Stimulated activated CD4-positive, alpha-beta T cell treated with anti-CD3 and anti-CD28 coated beads, Interleukin-1b, Interleukin-23, amount 100 ng/mL, for 48 hours (primary cell): ENCODE results near the gene ATXN1.

Experiments used
- DNase-seq: peaks from one replicate; pipeline ENCODE4 v3.0.0-alpha.2; 2020

Gene ATXN1

GRCh38 chr6:16321826-16322225 lies 439.4 kb downstream of the ATXN1 start:
- no peak for DNase-seq

- DNase-seq = no peak
Observed at GRCh38 chr6:16321341-16321710, 439.9 kb downstream of the ATXN1 start.

DNA sequence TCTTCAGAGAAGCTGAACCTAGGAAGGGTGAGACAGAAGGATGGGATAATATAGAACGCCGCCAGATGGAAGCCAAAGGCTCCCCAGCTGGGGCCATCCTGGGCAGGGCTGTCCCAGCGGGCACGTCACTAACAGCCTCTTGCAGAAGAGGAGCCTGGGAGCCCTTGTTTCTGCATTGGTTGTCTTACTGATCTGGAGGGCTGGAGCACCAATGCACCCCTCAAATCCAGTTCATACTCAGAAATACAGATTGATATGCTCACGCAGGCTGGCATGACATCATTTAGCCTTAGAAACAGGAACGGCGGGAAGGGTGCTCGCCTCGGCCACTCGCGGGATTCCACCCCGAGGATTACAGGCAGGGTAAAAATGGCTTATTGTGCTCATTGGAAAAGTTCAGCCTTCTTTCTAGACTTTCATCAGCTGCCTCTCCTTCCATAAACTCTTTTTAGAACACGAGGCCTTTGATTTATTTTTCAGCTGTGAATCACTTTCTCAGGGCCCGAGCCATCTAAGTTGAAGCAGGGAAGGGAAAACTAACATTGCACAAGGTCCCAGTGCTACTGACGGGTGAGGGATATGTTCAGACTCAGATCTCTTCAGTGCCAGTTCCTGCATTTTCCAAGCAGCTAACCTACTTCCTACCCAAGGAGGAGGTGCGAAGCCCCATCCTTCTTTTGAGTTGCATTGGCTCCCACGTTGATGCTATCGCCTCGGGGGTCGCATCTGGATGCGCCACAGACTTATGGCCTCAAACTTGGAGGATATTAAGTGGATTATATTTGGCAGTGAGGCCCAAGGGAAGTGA lies 440.5 kb downstream of the ATXN1 start:
- DNase-seq = no peak

GRCh38 chr6:16319813-16320532 lies 441.3 kb downstream of the ATXN1 start:
- peak; percentile 69 for DNase-seq

DNA sequence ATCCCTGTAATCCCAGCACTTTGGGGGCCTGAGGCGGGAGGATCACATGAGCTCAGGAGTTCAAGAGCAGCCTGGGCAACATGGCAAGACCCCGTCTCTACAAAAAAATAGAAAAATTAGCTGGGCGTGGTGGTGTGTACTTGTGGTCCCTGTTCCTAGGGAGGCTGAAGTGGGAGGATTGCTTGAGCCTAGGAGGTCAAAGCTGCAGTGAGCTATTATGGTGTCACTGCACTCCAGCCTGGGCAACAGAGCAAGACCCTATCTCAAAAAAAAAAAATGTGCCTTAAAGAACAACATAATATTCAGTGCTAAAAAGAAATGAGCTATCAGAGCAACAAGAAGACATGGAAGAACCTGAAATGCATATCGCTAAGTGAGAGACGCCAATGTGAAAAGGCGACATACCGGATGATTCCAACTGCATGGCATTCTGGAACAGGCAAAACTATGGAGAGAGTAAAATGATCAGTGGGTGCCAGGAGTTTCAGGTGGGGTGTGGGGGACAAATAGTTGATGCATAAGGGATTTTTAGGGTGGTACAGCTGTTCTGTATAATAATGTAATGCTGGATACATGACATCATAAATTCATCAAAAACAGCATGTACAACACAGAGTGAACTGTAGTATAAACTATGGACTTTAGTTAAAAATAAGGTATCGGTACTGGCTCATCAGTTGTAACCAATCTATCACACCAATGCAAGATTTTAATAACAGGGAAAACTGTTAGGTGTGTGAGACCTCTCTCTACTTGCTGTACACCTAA lies 442.1 kb downstream of the ATXN1 start:
- DNase-seq = no peak

GRCh38 chr6:16318538-16318937 lies 442.7 kb downstream of the ATXN1 start:
- peak; percentile 52 for DNase-seq

DNA sequence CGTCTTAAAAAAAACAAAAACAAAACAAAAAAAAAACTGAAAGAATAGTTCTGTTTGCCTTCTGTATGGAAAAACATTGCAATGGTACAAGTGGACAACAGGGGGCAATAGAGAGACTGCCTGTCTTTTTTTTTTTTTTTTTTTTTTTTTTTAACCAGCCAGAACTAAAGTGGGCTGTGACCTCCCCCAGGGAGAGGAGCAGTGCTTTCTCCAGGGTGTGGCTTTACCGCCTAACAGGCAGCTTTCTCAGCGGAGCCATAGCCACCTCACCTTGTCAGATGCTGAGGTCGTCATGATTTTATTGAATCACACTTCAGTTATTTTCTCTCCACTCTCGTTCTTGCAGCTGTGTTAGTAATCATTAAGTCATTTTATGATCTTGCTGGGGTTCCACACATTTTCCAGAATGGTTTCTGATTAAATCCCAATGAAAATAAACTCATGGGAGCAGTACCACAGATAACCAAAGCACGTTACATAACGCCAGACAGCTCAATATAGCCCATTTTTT lies 444.5 kb downstream of the ATXN1 start:
- DNase-seq = peak; percentile 55

- DNase-seq = no peak
Observed at GRCh38 chr6:16314296-16314695, 447.0 kb downstream of the ATXN1 start.

DNA sequence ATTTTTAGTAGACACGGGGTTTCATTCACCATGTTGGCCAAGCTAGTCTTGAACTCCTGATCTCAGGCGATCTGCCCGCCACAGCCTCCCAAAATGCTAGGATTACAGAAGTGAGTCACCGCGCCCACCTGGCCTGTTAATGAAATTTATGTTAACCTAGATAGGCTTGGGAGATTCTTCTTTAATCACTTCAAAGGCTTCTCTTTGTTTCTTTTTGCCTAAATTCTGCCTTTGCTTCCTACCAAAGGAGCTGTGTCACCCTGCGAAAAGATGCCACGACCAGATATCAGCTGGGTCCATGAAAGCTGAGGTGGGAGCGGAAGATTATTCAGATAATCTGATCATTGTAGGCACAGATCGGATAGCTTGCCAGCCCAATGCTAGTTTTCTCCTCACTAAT lies 447.5 kb downstream of the ATXN1 start:
- no peak for DNase-seq

- DNase-seq = no peak
Observed at GRCh38 chr6:16311763-16312162, 449.5 kb downstream of the ATXN1 start.

GRCh38 chr6:16306334-16306733 lies 454.9 kb downstream of the ATXN1 start:
- DNase-seq = no peak

GRCh38 chr6:16305788-16306187 lies 455.5 kb downstream of the ATXN1 start:
- no peak for DNase-seq

- no peak for DNase-seq
Observed at GRCh38 chr6:16305246-16305725, 456.0 kb downstream of the ATXN1 start.

GRCh38 chr6:16302721-16303552 lies 458.3 kb downstream of the ATXN1 start:
- DNase-seq = no peak

DNA sequence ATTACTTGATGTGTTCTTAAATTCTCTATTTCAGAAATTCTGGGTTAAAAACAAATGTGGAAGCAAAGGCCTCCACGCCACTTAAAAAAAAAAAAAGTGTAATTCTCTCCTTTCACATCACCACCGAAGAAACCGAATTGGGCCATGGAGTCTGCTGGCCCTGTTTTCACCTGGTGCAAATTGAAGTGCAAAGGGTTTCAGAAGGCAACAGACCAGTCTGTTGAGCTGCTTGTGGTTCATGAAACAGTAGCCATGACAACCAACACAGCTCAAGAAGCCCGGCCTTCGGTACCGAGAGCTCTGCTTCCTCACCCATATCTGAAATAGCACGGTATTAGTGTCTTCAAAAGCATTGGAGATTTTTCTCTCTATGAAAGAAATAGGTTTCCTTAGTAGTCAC lies 459.7 kb downstream of the ATXN1 start:
- no peak for DNase-seq

DNA sequence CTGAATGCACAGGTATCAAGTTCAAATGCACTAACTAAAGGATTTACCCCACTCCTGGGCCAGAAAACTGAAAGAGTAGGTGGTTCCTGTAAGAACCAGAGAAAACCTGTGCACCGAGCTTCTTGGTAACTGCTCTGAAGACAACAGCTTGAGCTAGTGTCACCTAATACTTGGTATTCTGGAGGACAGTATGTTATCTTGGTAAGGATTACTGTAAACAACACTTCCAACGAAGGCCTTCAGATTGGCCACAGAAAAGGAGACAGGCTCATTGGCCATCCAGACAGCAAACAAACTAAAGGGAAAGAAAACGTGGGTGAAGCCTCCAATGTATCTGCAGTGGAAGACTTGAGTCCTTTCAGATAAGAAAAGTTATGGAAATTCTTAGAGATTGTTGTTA lies 461.4 kb downstream of the ATXN1 start:
- no peak for DNase-seq

GRCh38 chr6:16296061-16296670 lies 465.1 kb downstream of the ATXN1 start:
- DNase-seq = no peak

DNA sequence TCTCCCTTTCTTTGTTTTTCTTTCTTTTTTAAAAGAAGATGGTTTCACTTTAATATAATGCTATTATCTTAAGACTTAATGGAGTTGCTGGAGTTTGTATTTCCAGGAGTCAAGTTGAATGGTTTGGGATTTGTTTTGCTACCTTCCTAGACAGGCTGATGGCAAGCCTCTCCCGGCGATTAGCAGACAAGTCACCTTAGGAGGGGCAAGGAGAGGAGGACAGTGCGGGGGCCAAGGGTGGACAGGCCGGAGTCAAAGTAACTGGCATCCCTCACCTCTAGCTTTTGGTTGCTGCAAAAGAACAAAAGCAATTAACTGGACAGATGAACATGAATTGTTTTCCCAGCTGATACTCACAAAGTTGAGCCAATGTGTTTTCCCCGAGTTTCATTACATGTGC lies 465.8 kb downstream of the ATXN1 start:
- DNase-seq = no peak

DNA sequence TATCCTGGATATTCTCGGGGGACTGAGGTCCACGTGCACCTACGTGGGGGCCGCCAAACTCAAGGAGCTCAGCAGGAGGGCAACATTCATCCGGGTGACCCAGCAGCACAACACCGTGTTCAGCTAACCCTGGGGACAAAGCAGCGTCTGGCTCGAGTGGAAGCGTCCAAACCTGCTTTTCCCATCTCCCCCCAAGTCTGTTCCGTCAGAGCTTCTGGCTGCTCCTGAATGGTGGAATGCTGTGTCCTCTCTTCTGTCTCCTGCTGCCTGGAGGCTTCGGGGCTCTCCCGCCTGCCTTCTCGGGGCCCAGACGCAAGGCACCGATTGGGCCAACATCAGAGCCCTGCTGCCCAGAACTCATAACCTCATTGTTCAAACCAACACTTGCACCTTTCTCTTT lies 466.2 kb downstream of the ATXN1 start:
- no peak for DNase-seq

- DNase-seq = no peak
Observed at GRCh38 chr6:16294371-16294770, 466.9 kb downstream of the ATXN1 start.

GRCh38 chr6:16292942-16293341 lies 468.3 kb downstream of the ATXN1 start:
- DNase-seq = no peak

DNA sequence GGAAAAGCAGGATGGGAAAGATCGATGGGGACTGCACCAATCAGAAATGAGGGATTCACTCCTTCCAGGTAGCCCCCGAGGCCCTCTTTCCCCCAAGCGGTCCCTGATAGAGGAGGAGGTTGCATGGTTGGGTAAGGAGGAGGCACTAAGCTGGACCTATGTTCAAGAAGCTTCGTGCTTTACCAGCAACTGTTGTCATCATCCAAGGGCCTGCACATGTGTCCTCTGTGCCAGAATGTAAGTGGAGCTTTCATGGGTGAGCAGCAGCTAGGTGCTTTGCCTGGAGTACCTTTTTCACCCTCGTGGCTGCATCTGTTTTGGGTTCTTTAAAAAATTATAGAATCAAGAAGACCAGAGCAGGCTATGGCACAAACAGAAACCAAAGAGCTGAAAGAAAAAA lies 468.8 kb downstream of the ATXN1 start:
- DNase-seq = no peak
